Fibroblast of skin of left quadriceps (primary cell): ENCODE measurements around the gene COL26A1.

ENCODE experiments used
- DNase-seq, 2 experiments: peaks; one replicate each; pipeline ENCODE4 v3.0.0-alpha.2; 2013; ENCODE audit warnings: low read depth in 2 of 2

Gene COL26A1

DNA sequence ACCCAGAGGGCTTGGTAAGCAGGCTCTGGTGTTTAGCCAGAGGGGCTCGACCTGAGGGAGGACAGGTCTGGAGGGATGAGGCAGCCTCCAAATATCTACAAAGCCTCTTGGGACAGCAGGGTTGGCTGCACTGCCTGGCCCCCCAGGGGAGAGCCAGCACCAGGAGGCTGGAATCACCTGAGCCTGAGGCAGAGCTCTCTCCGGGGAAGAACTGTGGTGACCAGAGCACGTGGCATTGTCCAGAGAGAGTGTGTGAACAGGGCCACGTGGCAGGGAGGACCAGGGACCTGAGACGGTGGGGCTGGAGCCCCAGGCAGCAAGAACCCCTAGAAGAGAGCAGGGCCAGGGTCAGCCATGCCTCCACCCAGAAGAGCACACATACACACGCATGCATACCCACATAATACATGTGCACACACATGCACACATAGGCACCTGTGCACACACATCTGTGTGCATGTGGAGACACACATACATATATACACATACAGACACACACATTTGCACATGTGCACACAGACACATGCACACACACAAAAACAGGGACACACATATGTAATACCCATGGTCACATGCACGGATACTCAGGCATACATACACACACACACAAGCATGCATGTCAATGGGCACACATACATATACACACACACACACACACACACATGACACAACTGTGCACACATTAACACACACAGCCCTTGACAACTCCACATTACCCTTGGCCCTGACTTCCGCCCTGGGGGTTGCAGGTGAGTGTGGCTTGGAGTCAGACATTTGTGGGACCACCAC, 171.5 kb downstream of the COL26A1 start:
- DNase-seq = no peak

DNA sequence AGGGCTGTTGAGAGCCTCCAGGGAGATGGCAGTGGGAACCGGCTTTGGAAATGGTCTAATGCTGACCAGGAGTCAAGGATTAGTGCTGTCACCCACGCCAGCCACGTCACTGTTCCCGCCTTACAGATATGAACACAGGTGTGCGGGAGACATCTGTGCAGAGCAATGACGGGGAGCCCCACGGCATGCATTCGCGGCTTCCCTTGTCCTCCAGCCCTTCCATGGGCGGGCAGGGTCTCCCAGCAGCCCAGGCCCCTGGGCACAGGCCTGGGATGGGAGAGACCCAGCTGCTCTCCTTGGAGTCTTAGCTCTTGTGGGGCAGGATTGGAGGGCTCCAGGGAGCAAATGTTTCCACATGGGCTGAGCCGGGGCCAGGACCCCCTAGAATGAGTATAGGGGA, 172.2 kb downstream of the COL26A1 start:
- no peak for DNase-seq

DNA sequence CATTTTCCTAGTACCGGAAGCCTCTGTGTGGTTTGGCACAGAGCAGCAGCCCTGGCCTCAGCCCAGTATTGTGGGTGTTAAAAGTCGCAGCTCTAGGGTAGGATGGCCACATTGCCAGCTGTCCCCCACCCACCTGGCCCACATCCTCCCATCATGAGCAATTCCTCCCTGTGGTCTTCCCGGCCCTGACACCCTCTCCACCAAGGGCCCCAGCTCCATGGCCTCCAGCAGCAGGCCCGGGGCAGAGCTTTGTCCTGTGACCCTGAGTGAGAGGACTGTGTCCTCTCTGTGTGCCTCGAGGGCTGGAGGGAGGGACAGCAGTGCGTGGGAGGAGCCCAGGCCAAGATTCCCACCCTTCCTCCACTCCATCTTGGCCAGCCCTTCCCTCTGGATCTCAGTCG, 172.7 kb downstream of the COL26A1 start:
- no peak for DNase-seq

DNA sequence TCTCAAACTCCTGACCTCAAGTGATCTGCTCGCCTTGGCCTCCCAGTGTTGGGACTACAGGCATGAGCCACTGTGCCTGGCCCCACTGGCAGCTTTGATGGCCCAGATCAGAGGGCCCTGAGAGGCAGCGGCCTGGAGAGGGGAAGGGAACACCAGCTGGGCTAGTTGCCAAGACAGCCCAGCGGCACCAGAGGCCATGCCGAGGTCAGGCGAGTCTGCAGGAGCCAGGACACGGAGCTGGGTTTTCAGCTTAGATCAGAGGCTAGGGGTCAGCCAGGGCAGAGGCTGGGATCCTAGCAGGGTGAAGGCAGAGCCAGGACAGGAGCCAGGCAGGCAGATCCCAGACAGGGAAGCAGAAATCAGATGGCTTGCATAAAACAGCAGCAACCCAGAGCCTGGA, 173.6 kb downstream of the COL26A1 start:
- no peak for DNase-seq

DNA sequence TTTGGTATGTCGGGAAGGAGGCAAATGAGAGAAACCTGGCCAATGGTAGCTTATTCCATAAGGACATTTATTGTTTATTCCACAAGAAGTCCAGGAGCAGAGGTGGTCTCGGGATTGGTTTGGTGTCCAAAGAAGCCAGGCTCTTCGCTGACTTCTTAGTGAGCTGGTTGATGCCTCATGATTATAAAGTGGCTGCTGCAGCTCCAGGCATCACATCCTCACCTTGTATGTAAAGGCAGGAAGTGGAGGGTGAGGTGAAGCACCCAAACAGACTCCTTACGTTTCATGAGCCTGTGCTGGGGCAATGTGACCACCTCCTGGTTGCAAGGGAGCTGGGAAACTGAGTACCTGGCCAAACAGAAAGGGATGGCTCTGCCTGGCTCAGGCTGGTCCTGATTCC, 174.0 kb downstream of the COL26A1 start:
- DNase-seq = no peak

DNA sequence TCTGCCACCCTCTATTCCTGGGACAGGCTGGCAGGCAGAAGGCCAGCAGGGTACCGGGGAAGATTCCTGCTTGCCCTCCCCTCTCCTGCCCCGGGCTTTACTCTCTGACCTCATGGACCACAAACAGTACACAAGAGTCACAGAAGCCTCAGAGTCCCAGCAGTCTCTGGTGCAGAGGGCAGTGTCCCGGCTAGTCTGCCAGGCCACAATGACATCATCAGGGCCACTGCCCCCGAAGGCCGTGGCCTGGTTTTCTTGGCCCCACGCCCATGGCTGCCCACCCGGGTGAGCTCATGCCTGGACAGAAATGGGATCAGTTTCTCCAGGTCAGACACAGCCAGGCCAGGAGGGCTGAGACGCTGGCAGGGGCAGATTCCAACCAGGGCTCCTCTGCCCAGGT, 174.5 kb downstream of the COL26A1 start:
- no peak for DNase-seq

DNA sequence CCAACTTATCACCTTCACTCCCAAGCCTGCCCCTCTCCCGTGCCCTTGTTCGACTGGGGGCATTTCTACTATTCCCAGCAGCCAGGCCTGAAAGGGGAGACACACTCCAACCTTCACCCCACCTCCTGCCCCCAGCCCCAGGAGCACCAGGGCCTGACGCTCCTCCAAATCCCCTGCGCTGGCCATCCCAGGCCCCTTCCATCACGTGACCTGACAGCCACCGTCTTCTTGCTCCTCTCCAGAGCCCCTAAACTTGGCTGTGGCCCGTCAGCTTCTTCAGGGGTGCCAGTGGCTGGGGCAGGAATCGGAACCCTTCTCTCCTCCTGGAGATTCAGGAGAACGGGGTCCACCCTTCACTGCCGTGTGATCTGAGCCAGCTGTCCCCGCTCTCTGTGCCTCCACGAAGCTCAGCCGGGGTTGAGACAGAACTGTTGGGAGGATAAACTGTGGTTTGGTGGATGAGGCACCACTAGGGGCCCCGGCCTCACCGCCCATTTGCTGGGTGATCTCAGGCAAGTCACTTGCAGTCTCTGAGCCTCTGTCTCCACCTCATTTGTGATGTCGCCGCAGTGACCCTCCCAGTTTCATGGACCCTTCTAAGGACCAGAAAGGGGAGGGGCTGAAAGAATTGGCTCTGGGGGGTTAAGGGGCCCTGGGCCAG, 175.4 kb downstream of the COL26A1 start:
- DNase-seq = no peak

DNA sequence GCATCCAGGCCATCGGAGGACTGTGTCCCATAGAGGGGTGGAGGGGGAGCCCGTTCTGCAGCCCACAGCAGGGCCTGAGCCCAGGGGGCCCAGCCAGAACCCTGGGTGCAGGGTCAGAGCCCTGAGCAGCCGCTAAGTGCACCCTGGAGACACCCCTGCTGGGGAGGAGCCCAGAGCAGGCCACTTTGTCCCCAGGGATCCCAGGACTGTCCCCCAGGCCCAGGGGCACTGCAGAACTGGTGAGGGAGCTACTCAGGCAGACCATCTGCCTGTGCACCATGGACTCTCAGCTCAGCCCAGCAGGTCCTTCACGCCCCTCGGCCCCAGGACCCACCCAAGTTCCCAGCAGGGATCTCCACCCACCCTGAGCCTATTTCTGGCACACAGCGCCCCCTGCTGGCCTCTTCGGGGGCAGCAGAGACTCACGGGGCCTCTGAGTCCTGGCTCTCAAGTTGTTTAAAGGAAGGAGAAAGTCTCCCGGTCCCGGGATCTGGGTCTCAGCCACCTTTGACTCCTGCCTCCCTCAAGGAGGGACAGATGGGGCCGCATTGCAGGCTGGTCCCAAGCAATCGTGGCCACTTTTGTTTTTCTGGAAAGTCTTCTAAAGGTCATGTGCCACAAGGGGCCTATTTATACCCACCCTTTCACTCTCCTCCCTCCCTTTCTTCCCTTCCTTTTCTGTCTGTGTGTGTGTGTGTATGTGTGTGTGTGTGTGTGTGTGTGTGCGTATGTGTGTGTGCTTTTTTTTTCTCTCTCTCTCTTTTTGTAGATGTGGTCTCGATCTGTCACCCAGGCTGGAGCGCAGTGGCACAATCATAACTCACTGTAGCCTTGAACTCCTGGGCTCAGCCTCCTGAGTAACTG, 176.2 kb downstream of the COL26A1 start:
- DNase-seq = peak; percentile 5 to 8

DNA sequence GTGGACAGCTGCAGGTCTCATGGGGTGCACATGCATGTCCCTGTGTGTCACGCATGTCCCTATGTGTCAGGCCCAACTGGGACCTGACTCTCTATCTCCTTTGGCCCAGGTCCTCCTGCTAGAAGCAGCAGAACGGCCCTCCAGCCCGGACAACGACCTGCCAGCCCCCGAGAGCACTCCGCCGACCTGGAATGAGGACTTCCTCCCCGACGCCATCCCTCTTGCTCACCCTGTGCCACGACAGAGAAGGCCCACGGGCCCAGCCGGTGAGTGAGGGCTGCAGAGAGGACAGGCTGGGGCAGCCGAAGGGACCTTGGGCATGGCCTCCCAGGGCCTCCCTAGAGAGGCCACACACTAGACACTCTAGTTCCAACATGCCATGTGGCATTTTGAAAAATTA, 177.1 kb downstream of the COL26A1 start:
- DNase-seq = no peak

DNA sequence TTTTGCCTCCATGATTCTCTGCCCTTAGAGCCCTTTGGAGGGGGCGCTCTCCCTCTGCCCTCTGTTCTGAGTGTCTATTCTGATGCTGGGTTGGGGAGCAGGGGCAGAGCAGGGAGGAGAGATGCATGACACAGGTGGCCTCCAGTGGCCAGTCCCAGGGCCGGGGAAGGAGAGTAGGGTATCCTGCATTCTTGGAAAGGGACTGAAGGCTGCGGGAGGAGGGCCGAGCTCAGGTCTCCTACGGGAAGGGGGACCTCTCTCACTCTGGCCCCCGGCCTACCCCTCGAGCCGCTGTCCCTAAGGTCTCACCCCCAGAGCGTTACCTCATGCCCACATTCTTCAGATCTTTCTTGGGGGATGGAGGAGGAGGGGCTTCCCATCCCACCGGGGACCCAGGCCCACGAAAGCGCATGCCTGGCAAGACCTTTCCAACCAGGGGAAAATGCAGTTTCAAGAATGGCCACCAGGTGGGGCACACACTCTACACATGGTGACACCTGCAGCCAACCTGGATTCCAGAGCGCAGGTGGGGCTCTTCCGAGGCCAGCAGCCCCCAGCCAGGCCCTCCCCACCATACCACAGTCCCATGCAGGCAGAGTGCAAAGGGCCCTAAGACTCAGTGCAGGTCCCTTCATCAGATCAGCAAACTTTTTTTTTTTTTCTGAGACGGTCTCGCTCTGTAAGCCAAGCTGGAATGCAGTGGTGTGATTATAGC, 180.0 kb downstream of the COL26A1 start:
- peak; percentile 5 for DNase-seq

DNA sequence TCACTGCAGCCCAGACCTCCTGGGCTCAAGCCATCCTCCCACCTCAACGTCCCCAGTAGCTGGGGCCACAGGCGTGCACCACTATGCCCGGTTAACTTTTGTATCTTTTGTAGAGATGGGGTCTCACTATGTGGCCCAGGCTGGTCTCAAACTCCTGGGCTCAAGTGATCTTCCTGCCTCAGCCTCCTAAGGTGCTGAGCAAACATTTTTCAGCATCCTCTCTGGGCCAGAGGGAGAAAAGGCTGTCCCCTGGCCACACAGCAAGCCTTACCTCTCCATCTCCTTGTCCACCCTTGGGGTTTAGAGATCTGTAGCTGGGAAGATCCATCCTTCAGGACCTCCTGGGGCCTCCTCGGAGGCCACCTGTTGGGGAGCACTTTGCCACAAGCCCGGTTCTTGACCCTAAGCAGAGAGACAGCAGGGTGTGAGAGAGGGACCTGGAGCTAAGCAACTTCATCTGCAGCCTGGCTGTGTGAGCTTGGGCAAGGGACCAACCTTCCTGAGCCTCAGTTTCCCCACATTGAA, 180.6 kb downstream of the COL26A1 start:
- no peak for DNase-seq

DNA sequence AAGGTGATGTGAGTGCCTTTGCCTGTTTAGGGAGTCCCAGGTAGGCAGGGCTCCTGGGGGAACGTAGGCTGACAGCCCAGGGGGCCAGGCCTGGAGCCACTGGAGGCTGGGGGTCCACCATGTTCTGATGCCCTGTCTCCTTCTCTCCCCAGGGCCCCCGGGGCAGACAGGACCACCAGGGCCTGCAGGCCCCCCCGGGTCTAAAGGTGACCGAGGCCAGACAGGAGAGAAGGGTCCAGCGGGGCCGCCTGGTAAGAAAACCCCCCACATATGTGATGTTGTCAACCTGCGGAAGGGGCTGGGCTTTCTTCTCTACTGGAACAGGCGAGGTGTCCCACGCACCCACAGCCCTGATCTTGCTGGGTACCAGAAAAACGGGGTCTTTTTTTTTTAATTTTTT, 181.2 kb downstream of the COL26A1 start:
- no peak for DNase-seq

DNA sequence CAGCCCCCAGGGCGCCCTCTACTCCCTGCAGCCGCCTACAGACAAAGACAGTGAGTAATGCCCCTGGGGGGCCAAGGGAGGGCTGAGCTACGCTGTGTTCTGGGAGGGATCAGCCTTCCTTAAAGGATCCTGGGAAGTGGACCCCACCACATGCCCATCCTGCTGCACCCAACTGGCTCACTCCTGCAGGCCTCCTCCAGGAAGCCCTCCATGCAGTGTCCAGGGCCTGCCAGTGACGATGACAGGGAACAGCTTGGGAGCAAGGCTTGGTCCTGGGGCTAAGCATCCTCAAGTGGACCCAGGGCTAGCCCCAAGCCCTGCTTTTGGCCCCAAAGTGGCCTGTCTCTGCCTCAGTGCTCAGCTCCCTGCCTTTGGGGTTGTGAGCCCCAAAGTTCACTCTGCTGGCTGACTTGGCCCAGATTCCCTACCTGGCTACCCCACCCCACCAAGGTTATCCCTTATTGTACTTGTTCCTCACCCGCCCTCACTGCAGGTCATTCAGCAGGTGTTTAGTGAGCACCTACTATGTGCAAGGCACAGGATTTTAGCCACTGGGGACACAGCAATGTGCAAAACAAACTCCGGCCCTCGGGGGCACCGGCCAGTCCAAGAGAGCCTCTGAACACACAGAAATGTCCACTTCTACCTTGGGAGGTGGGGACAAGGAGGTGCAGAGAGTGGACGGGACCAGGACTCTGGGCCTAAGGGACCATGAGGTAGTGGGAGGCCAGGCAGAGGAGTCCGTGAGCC, 182.9 kb downstream of the COL26A1 start:
- DNase-seq = no peak

DNA sequence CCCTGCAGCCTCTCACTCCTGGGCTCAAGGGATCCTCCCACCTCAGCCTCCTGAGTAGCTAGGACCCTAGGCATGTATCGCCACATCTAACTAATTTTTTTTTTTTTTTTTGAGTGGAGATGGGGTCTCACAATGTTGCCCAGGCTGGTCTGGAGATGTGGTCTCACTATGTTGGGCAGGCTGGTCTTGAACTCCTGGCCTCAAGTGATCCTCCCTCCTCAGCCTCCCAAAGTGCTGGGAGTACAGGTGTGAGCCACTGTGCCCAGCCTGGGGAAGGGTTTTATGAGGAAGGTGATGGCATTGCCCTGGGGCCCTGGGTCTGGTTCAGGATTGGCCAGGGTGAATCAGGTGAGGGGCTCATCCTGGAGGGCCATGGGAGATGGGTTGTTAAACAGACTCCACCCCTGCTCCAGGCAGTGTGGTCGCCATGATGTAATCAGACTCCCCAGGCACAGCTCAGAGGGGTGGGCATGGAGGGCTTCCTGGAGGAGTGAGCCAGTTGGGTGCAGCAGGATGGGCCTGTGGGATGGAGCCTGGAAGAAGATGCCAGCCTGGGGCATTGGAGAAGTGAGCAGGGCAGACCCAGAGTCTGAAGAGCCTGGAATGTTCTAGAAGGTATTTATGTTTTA, 183.7 kb downstream of the COL26A1 start:
- no peak for DNase-seq

DNA sequence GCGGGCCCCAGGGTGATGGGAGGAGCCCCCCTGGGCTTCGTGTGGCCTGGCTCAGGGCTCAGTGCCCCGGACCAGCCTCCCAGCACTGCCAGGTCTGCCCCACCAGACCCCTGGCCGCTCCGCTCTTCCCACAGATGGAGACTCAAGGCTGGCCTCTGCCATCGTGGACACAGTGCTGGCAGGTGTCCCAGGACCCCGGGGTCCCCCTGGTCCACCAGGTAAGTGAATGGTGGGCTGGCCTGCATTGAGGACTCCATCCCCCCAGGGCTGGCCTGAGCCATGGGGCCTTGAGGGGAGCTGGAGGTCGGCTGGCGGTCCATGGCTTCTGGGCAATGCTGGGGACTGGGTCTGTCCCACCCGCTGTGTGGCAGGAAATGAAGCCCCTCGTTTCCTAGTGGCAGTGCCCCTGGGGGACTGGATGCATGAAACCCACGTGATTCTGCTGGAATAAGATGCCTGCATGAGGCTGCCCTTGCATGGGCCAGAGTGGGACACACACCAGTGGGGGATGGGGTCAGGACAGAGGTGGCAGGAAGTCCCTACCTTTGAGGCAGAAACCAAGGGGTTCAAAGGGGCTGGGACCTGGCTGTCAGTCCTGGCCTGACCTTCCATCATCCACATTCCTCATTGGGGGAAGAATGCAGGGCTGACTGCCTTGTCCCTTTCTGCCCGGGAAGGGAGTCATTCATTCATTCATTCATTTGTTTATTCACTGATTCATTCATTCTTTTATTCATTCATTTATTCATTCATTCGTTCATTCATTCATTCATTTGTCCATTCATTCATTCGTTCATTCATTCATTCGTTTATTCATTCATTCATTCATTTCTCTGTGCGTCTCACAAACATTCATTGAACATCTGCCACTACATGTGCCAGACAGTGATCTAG, 184.6 kb downstream of the COL26A1 start:
- no peak for DNase-seq

DNA sequence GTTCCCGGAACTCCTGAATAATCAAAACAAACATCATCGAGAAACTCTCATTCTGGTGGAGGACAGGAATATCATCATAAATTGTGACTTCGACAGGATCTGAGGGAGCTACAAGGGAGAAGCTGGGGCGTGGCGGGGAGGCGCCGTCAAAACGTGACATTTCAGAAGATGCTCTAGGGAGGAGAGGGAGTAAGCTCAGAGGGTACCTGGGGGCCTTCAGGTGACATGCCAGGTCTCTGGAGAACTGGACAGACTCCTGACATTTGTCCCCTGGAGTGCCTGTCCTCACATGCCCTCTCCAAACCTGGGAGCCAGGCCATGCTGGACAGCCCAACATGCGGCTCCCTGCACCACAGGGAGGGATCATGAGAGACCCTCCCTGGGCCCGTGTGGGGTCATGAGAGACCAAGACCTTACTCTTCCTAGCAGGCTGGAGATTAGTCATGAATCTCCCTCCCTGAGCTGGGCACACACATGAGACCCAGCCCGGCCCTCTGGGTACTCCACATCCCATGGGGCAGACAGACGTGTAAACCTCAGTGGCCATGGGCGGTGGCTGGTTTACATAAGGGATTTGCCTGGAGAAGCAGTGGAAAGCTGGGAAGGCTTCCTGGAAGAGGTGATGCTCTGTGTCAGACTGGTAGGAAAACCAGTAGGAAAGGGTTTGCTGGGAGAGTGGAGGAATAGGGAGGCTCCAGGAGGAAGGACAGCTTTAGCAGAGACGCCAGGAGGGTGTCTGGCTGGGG, 185.4 kb downstream of the COL26A1 start:
- no peak for DNase-seq

DNA sequence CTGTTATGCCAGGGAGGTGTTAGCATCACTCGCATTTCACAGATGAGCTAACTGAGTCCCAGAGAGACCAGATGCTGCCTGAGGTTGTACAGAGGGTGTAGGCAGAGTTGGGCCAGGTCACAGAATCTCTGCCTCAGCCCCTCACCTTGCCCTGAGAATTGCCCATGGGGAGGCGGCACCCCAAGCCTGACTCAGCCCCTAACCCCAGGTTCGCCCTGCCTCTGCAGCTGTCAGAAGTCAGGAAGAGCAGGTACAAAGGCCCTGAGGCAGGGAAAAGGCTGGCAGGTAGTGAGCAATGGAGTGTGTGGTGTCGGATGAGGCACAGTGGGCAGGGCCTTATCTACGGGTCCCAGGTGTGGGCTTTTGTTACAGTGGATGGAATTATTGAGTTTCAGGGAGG, 187.1 kb downstream of the COL26A1 start:
- DNase-seq = no peak

DNA sequence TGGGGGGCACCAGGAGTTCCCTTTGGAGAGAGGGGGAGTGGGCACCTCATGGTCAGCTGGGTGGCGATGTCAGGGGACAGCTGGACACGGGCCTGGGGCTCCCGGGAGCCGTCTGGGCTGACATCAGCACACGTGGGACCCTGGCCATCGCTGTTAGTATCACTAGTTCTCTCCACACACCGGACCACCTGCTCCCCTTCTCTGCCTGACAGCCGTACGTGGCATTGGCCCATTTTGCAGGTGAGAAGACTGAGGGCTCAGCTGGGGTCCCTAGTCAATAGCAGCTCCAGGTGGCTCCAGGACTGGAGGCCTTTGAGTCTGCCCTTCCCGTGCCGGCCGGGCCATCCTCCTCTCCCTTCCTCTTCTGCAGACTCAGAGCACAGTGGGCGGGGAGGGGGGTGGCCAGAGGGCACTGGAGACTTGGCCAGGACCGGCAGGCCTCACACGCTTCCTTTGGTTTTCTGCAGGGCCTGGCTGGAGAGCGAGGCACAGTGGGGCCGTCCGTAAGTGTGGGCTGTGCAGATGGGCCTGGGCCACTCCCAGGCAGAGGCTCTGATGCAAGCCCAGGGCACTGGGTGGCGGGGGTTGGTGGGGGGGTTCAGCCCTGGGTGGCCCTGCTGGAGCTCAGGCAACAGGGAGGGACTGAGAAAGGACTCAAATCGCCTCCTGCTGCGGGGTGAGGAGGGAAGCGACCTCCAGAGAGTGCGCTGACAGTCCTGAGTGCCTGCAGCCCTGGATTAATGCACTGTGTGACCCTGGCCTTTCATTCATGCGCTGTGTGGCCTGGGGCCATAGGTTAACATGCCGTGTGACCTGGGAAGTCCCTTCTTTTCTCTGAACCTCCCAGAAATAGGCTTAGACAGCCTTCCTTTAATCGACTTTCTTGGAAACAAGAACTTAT, 188.2 kb downstream of the COL26A1 start:
- no peak for DNase-seq
